Caco-2 (cell line): ENCODE results near the gene PTPRG. TPM values are rescaled to one million over a fixed set of nuclear protein-coding genes. Genes with fewer than 3 reads are reported as not detected.

Experiments used
- BruUV-seq: library from RNA; stranded (reverse); fragments of 400-500 nt; replicated peaks from 2 replicates; lab custom pipeline; 2021; lab: Mats Ljungman, UMichigan
- CTCF ChIA-PET: fragments of 300-600 bp; sonication (Branson Sonifier 250); formaldehyde crosslinking; loops from one replicate; lab custom pipeline; 2022; ENCODE audit warnings: antibody characterized with exemption; lab: Charles Lee
- POLR2A ChIA-PET: fragments of 300-600 bp; sonication (Branson Sonifier 250); formaldehyde crosslinking; loops from one replicate; lab custom pipeline; 2022; ENCODE audit warnings: antibody characterized with exemption; lab: Charles Lee
- DNase-seq, 2 experiments: peaks; one replicate each; pipeline versions ENCODE4 v3.0.0 to v3.0.0-alpha.2; 2020 to 2022
- H3K27me3 ChIP-seq: replicated peaks from 2 replicates; pipeline ENCODE4 v1.6.0; 2011; ENCODE audit warnings: low read length; ENCODE audit not compliant: control insufficient read depth, insufficient read depth
- H3K36me3 ChIP-seq: 2 replicates; pipeline ENCODE4 v1.5.1; 2011; ENCODE audit warnings: low read length; ENCODE audit not compliant: control insufficient read depth, insufficient read depth
- H3K4me1 ChIP-seq: fragments of 250-450 bp; sonication (Bioruptor Pico); 2 replicates; pipeline ENCODE4 v1.5.1; 2020; ENCODE audit warnings: mild to moderate bottlenecking
- H3K4me3 ChIP-seq: 2 replicates; pipeline ENCODE4 v1.5.1; 2011; ENCODE audit warnings: low read depth, mild to moderate bottlenecking, control low read depth, low read length
- H3K9me3 ChIP-seq: fragments of 250-450 bp; sonication (Bioruptor Pico); 2 replicates; pipeline ENCODE4 v1.5.1; 2020; ENCODE audit warnings: mild to moderate bottlenecking, moderate library complexity
- H3K27ac Mint-ChIP-seq: one replicate; pipeline ENCODE4 v1.8.0; 2022; ENCODE audit warnings: mixed read lengths; ENCODE audit not compliant: unreplicated experiment
- H3K27me3 Mint-ChIP-seq: one replicate; pipeline ENCODE4 v1.8.0; 2022; ENCODE audit warnings: mixed read lengths; ENCODE audit not compliant: insufficient read depth, unreplicated experiment
- H3K36me3 Mint-ChIP-seq: one replicate; pipeline ENCODE4 v1.8.0; 2022; ENCODE audit warnings: mild to moderate bottlenecking, mixed read lengths; ENCODE audit not compliant: insufficient read depth, unreplicated experiment
- H3K4me1 Mint-ChIP-seq: one replicate; pipeline ENCODE4 v1.8.0; 2022; ENCODE audit warnings: low read depth, mixed read lengths; ENCODE audit not compliant: unreplicated experiment
- H3K4me3 Mint-ChIP-seq: one replicate; pipeline ENCODE4 v1.8.0; 2022; ENCODE audit warnings: mild to moderate bottlenecking, moderate library complexity, mixed read lengths; ENCODE audit not compliant: unreplicated experiment
- H3K9me3 Mint-ChIP-seq: one replicate; pipeline ENCODE4 v1.8.0; 2022; ENCODE audit warnings: mixed read lengths; ENCODE audit not compliant: unreplicated experiment
- intact Hi-C: fragments of 100-400 bp; cut with micrococcal nuclease; formaldehyde crosslinking; loops from one replicate; pipeline ENCODE4 v1.10.0; 2022; ENCODE audit not compliant: unreplicated experiment
- total RNA-seq: library from RNA; stranded (reverse); gene quantifications from 2 replicates; pipeline ENCODE4 v1.2.3, GENCODE V29; 2022
- TF ChIP-seq, protein P1 (sequence below), 2 experiments: fragments of 200-600 bp in 1 of 2; IDR thresholded peaks; 1 replicate in 1 of 2; 2 replicates in 1 of 2; pipeline versions ENCODE4 v1.5.1 to v1.8.0; 2011 to 2022; ENCODE audit warnings: antibody characterized with exemption in 1 of 2, control low read depth in 1 of 2, inconsistent platforms in 1 of 2, low read depth in 1 of 2, low read length in 1 of 2, mild to moderate bottlenecking in 1 of 2, moderate library complexity in 1 of 2; ENCODE audit not compliant: insufficient read depth in 1 of 2, severe bottlenecking in 1 of 2, unreplicated experiment in 1 of 2

The PTPRG gene
- total RNA-seq, 1 experiment from 2014 or later, result 46.4 TPM

DNA sequence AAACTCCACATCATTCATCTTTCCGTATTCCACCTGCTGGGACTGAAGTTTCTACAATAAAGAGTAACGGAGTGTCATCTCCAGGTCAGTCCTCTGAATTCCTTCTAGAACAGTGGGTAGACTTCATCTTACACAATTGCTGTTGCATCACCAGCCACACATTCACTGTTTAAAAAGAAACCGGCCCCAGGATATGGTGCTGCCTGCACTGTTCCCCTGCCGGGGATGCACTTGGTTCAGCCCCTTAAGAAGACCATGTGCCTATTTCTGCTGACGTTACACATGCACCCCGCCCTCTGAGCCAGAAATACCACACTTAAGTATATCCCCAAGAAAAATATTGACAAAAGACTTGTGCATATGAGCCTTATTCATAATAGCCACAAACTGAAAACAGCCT is 578.6 kb downstream of the PTPRG start:
- Histone ChIP-seq H3K4me3 (no peak overlapping the region), H3K36me3 (no peaks in the 10 kb centered on the region), H3K4me1 (no peaks in the 10 kb centered on the region), H3K27me3 (no peaks in the 10 kb centered on the region), H3K9me3 (no peaks in the 10 kb centered on the region)
- Mint-ChIP-seq H3K4me1 (no peaks in the 10 kb centered on the region), H3K27ac (no peak overlapping the region), H3K36me3 (no peaks in the 10 kb centered on the region), H3K9me3 (no peaks in the 10 kb centered on the region), H3K4me3 (no peak overlapping the region), H3K27me3 (no peaks in the 10 kb centered on the region)
- intact Hi-C loops, result no loop called here
- no TSS peak for BruUV-seq
- TF ChIP-seq, protein P1, sequence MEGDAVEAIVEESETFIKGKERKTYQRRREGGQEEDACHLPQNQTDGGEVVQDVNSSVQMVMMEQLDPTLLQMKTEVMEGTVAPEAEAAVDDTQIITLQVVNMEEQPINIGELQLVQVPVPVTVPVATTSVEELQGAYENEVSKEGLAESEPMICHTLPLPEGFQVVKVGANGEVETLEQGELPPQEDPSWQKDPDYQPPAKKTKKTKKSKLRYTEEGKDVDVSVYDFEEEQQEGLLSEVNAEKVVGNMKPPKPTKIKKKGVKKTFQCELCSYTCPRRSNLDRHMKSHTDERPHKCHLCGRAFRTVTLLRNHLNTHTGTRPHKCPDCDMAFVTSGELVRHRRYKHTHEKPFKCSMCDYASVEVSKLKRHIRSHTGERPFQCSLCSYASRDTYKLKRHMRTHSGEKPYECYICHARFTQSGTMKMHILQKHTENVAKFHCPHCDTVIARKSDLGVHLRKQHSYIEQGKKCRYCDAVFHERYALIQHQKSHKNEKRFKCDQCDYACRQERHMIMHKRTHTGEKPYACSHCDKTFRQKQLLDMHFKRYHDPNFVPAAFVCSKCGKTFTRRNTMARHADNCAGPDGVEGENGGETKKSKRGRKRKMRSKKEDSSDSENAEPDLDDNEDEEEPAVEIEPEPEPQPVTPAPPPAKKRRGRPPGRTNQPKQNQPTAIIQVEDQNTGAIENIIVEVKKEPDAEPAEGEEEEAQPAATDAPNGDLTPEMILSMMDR (IDR thresholded peaks at IDR 0.05; ENCODE audit: insufficient read depth in 1 of 2, low read depth in 1 of 2, low read length in 1 of 2, severe bottlenecking in 1 of 2, unreplicated experiment in 1 of 2), result no peak
- ChIA-PET POLR2A (no interaction called here), CTCF (no interaction called here)
- DNase-seq, result peak in 1 of 2 experiments; percentile 5

DNA sequence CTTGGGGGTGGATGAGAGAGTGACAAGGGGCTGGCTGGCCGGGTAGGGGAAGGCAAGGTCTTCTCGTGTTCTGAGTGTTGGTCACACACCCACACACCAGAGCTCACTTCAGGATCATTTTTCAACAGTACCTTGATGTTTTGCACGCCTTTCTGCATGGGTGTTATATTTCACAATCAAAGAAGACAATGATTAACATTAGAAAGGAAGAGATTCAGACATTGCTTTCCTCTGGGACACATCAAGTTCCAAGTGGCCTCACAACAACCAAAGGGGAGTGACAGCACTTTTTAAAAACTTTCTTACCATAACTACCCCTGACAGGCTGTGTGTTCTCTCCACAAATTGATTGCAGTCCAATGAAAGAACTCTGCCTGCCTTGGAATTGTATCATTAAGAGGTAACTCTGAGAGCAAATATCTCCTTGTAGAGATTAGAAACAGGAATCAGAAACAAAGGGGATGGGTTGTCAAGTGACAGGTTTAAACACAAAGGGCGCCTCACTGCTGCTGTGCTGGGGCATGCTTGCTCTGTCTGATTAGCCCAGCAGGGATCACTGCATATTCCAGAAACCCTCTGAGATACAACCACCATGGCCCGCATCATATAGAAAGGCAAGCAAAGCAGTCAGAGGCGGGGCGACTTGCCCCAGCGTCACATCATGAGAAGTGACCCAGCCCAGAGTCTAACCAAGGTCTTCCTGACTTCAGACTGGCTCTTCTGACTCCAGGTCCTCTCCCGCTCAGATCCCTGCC is 581.1 kb downstream of the PTPRG start:
- Histone ChIP-seq H3K36me3 (no peaks in the 10 kb centered on the region), H3K4me1 (no peaks in the 10 kb centered on the region), H3K9me3 (no peaks in the 10 kb centered on the region), H3K4me3 (no peak overlapping the region), H3K27me3 (no peaks in the 10 kb centered on the region)
- Mint-ChIP-seq H3K27me3 (no peaks in the 10 kb centered on the region), H3K4me1 (no peaks in the 10 kb centered on the region), H3K4me3 (no peak overlapping the region), H3K27ac (no peak overlapping the region), H3K9me3 (no peaks in the 10 kb centered on the region), H3K36me3 (peaks cover 4% of the 10 kb centered on the region)
- POLR2A ChIA-PET, result no interaction called here
- TF ChIP-seq, protein P1 (IDR thresholded peaks at IDR 0.05; ENCODE audit: insufficient read depth in 1 of 2, low read depth in 1 of 2, low read length in 1 of 2, severe bottlenecking in 1 of 2, unreplicated experiment in 1 of 2), result no peak
- DNase-seq, result no peak
- no TSS peak for BruUV-seq
- CTCF ChIA-PET, result no interaction called here
- intact Hi-C loops, result no loop called here

DNA sequence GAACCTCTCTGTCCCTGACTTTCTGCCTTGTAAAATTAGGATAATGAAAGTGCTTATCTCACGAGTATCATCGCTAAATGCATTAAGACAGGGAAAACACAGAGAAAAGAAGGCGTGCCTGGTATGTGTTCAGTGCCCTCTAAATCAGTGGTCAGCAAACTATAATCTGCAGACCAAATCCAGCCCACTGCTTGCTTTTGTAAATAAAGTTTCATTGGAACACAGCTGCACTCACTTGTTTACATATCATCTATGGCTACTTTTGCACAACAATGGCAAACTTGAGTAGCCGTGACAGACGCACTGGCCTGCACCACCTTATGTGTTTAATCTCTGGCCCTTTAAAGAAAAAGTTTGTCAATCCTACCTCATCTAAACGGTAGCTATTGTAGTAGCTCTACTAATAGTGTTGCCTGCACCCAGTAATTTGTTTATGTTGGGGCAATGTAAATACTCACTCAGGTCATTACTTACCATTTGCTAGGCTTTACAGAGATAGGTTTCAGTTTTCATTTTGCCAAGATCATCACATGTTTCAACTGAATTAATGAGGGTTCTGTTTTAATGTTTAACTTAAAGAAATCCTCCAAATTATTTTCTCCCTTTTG is 582.6 kb downstream of the PTPRG start:
- Histone ChIP-seq H3K27me3 (no peaks in the 10 kb centered on the region), H3K36me3 (no peaks in the 10 kb centered on the region), H3K9me3 (no peaks in the 10 kb centered on the region), H3K4me3 (no peak overlapping the region), H3K4me1 (no peaks in the 10 kb centered on the region)
- CTCF ChIA-PET, result no interaction called here
- H3K4me1 Mint-ChIP-seq, result no peaks in the 10 kb centered on the region
- no peak overlapping the region for H3K4me3 Mint-ChIP-seq
- POLR2A ChIA-PET, result no interaction called here
- TF ChIP-seq, protein P1 (IDR thresholded peaks at IDR 0.05; ENCODE audit: insufficient read depth in 1 of 2, low read depth in 1 of 2, low read length in 1 of 2, severe bottlenecking in 1 of 2, unreplicated experiment in 1 of 2), result no peak
- no peaks in the 10 kb centered on the region for H3K9me3 Mint-ChIP-seq
- no peak overlapping the region for H3K27ac Mint-ChIP-seq
- peaks cover 4% of the 10 kb centered on the region for H3K36me3 Mint-ChIP-seq
- intact Hi-C loops, result no loop called here
- no TSS peak for BruUV-seq
- DNase-seq, result no peak
- H3K27me3 Mint-ChIP-seq, result no peaks in the 10 kb centered on the region
